Activated T-cell treated with anti-CD3 and anti-CD28 coated beads, Interleukin-2, amount 50 U/mL, for 4 hours (primary cell): ENCODE results near the gene TMC4. TPM values are rescaled to one million over a fixed set of nuclear protein-coding genes. Genes with fewer than 3 reads are reported as not detected.
"Not testable (repeated sequence)": the region's sequence is repeated elsewhere in the genome, so short reads cannot be mapped to it uniquely, and the experiment has no call there.

Source experiments
- ATAC-seq, 2 donors: fragments of 200-7000 bp; cut with Tn5 transposase; one replicate each; pipeline ENCODE4 v1.10.0; 2021
- DNase-seq: peaks from one replicate; pipeline ENCODE4 v3.0.0-alpha.2; 2020
- H3K27me3 Mint-ChIP-seq: one replicate; pipeline ENCODE4 v1.8.0; 2021; ENCODE audit warnings: low read depth, mixed read lengths
- H3K36me3 Mint-ChIP-seq: one replicate; pipeline ENCODE4 v1.8.0; 2022; ENCODE audit warnings: mixed read lengths; ENCODE audit not compliant: insufficient read depth
- H3K4me1 Mint-ChIP-seq: one replicate; pipeline ENCODE4 v1.8.0; 2021; ENCODE audit warnings: low read depth, mixed read lengths
- H3K4me3 Mint-ChIP-seq: one replicate; pipeline ENCODE4 v1.8.0; 2021; ENCODE audit warnings: mild to moderate bottlenecking, moderate library complexity, mixed read lengths
- H3K9me3 Mint-ChIP-seq: one replicate; pipeline ENCODE4 v1.8.0; 2021; ENCODE audit warnings: mixed read lengths
- total RNA-seq, 3 donors: library from RNA; stranded (reverse); gene quantifications; one replicate each; pipeline ENCODE4 v1.2.1, GENCODE V29; 2021

TMC4 gene
- total RNA-seq, result under 1 TPM; 0.63 to 0.98 (median 0.79) TPM

- ATAC-seq (no peak), DNase-seq (no peak)
- Mint-ChIP-seq H3K27me3 (no peaks in the 10 kb centered on the region), H3K36me3 (no peaks in the 10 kb centered on the region), H3K4me3 (no peak within 1 kb of the TSS), H3K4me1 (peaks cover 6% of the 10 kb centered on the region), H3K9me3 (no peaks in the 10 kb centered on the region)
Observed at GRCh38 chr19:54172471-54173358, at the start of gene TMC4. TSS of gene TMC4 (minus strand) at chr19:54173160. CDS start at chr19:54173117, 43 bp downstream.

- H3K4me3 Mint-ChIP-seq, H3K4me1 Mint-ChIP-seq, DNase-seq, H3K36me3 Mint-ChIP-seq, H3K9me3 Mint-ChIP-seq: not testable (repeated sequence)
- peak in 1 of 2 donors; percentile 14 for ATAC-seq
- H3K27me3 Mint-ChIP-seq, result peaks cover 12% of the 10 kb centered on the region
Observed at GRCh38 chr19:54221947-54222346, 49.0 kb upstream of the TMC4 start.

- H3K36me3 Mint-ChIP-seq, ATAC-seq, H3K9me3 Mint-ChIP-seq, H3K4me3 Mint-ChIP-seq, DNase-seq, H3K4me1 Mint-ChIP-seq: not testable (repeated sequence)
- peaks cover 12% of the 10 kb centered on the region for H3K27me3 Mint-ChIP-seq
Observed at GRCh38 chr19:54219702-54220101, 46.7 kb upstream of the TMC4 start.

GRCh38 chr19:54218960-54219661, 46.2 kb upstream of the TMC4 start:
- no peak overlapping the region for H3K4me3 Mint-ChIP-seq
- peaks cover 12% of the 10 kb centered on the region for H3K27me3 Mint-ChIP-seq
- H3K36me3 Mint-ChIP-seq, result no peaks in the 10 kb centered on the region
- no peaks in the 10 kb centered on the region for H3K4me1 Mint-ChIP-seq
- no peak for DNase-seq
- no peaks in the 10 kb centered on the region for H3K9me3 Mint-ChIP-seq
- ATAC-seq, result no peak

GRCh38 chr19:54218259-54218658, 45.3 kb upstream of the TMC4 start:
- ATAC-seq (no peak), DNase-seq (no peak)
- no peaks in the 10 kb centered on the region for H3K9me3 Mint-ChIP-seq
- H3K4me3 Mint-ChIP-seq, result no peak overlapping the region
- H3K36me3 Mint-ChIP-seq, result no peaks in the 10 kb centered on the region
- H3K27me3 Mint-ChIP-seq, result peaks cover 5% of the 10 kb centered on the region
- H3K4me1 Mint-ChIP-seq, result no peaks in the 10 kb centered on the region

- H3K9me3 Mint-ChIP-seq, DNase-seq, H3K27me3 Mint-ChIP-seq, H3K4me3 Mint-ChIP-seq, ATAC-seq, H3K36me3 Mint-ChIP-seq, H3K4me1 Mint-ChIP-seq: not testable (repeated sequence)
Observed at GRCh38 chr19:54217517-54218247, 44.7 kb upstream of the TMC4 start.

GRCh38 chr19:54216869-54217268, 43.9 kb upstream of the TMC4 start:
- no peak overlapping the region for H3K4me3 Mint-ChIP-seq
- peaks cover 3% of the 10 kb centered on the region for H3K27me3 Mint-ChIP-seq
- H3K36me3 Mint-ChIP-seq, result no peaks in the 10 kb centered on the region
- no peaks in the 10 kb centered on the region for H3K4me1 Mint-ChIP-seq
- H3K9me3 Mint-ChIP-seq, result no peaks in the 10 kb centered on the region
- DNase-seq, result no peak
- no peak for ATAC-seq

GRCh38 chr19:54214734-54215133, 41.8 kb upstream of the TMC4 start:
- not testable (repeated sequence) for H3K9me3 Mint-ChIP-seq, H3K27me3 Mint-ChIP-seq, H3K4me3 Mint-ChIP-seq, DNase-seq, H3K36me3 Mint-ChIP-seq, ATAC-seq
- peaks cover 16% of the 10 kb centered on the region for H3K4me1 Mint-ChIP-seq

- ATAC-seq, H3K36me3 Mint-ChIP-seq, H3K4me3 Mint-ChIP-seq, H3K27me3 Mint-ChIP-seq, H3K9me3 Mint-ChIP-seq, DNase-seq: not testable (repeated sequence)
- H3K4me1 Mint-ChIP-seq, result peaks cover 22% of the 10 kb centered on the region
Observed at GRCh38 chr19:54214217-54214616, 41.3 kb upstream of the TMC4 start.

GRCh38 chr19:54211235-54211634, 38.3 kb upstream of the TMC4 start:
- peaks cover 24% of the 10 kb centered on the region for H3K36me3 Mint-ChIP-seq
- no peak overlapping the region for H3K4me3 Mint-ChIP-seq
- ATAC-seq, result no peak
- no peaks in the 10 kb centered on the region for H3K27me3 Mint-ChIP-seq
- H3K9me3 Mint-ChIP-seq, result no peaks in the 10 kb centered on the region
- no peak for DNase-seq
- H3K4me1 Mint-ChIP-seq, result peaks cover 51% of the 10 kb centered on the region

GRCh38 chr19:54209811-54210494, 37.0 kb upstream of the TMC4 start:
- H3K36me3 Mint-ChIP-seq, result peaks cover 34% of the 10 kb centered on the region
- DNase-seq (no peak), ATAC-seq (peak in 1 of 2 donors; percentile 1)
- H3K9me3 Mint-ChIP-seq, result no peaks in the 10 kb centered on the region
- no peaks in the 10 kb centered on the region for H3K27me3 Mint-ChIP-seq
- H3K4me3 Mint-ChIP-seq, result peak overlapping the region; percentile 1
- H3K4me1 Mint-ChIP-seq, result peaks cover 64% of the 10 kb centered on the region

- peaks cover 42% of the 10 kb centered on the region for H3K36me3 Mint-ChIP-seq
- H3K4me1 Mint-ChIP-seq, result peaks cover 71% of the 10 kb centered on the region
- H3K27me3 Mint-ChIP-seq, result no peaks in the 10 kb centered on the region
- no peaks in the 10 kb centered on the region for H3K9me3 Mint-ChIP-seq
- ATAC-seq (peak; percentile 1 to 7), DNase-seq (no peak)
- no peak overlapping the region for H3K4me3 Mint-ChIP-seq
Observed at GRCh38 chr19:54209058-54209810, 36.3 kb upstream of the TMC4 start.

- ATAC-seq (peak; percentile 3 to 5), DNase-seq (no peak)
- Mint-ChIP-seq H3K36me3 (peaks cover 45% of the 10 kb centered on the region), H3K9me3 (no peaks in the 10 kb centered on the region), H3K4me1 (peaks cover 76% of the 10 kb centered on the region), H3K4me3 (peak overlapping the region; percentile 98), H3K27me3 (no peaks in the 10 kb centered on the region)
Observed at GRCh38 chr19:54208784-54209057, 35.8 kb upstream of the TMC4 start.
